HG03064 (cell line): ENCODE results near the gene SCIN.
"Not testable (repeated sequence)": the region's sequence is repeated elsewhere in the genome, so short reads cannot be mapped to it uniquely, and the experiment has no call there.

ENCODE experiments used
- ATAC-seq: cut with Tn5 transposase; IDR thresholded peaks from one replicate; pipeline ENCODE4 v1.9.1; 2021; ENCODE audit warnings: low read depth; ENCODE audit not compliant: unreplicated experiment

Gene SCIN

GRCh38 chr7:12645212-12645611 lies 74.7 kb downstream of the SCIN start:
- not testable (repeated sequence) for ATAC-seq

- ATAC-seq: no peak
These were observed 75.6 kb downstream of the SCIN start for GRCh38 chr7:12646139-12646538.

GRCh38 chr7:12647364-12648219 lies 77.1 kb downstream of the SCIN start:
- no peak for ATAC-seq

- ATAC-seq: no peak
These were observed 78.3 kb downstream of the SCIN start for GRCh38 chr7:12648704-12649261.

GRCh38 chr7:12649348-12649747 lies 78.8 kb downstream of the SCIN start:
- no peak for ATAC-seq

- no peak for ATAC-seq
These were observed 79.6 kb downstream of the SCIN start for GRCh38 chr7:12650080-12650479.

- ATAC-seq: no peak
These were observed 82.6 kb downstream of the SCIN start for GRCh38 chr7:12653110-12653509.

- no peak for ATAC-seq
These were observed 83.0 kb downstream of the SCIN start for GRCh38 chr7:12653518-12653917.

GRCh38 chr7:12655161-12655560 lies 84.6 kb downstream of the SCIN start:
- no peak for ATAC-seq

- not testable (repeated sequence) for ATAC-seq
These were observed 89.9 kb downstream of the SCIN start for GRCh38 chr7:12660423-12660822.

- ATAC-seq: not testable (repeated sequence)
These were observed 90.5 kb downstream of the SCIN start for GRCh38 chr7:12660986-12661385.

GRCh38 chr7:12661581-12661980 lies 91.1 kb downstream of the SCIN start:
- ATAC-seq: no peak

GRCh38 chr7:12670000-12670729 lies 99.6 kb downstream of the SCIN start:
- ATAC-seq: no peak

- no peak for ATAC-seq
These were observed 100.4 kb downstream of the SCIN start for GRCh38 chr7:12670743-12671520.

GRCh38 chr7:12673436-12673835 lies 102.9 kb downstream of the SCIN start:
- not testable (repeated sequence) for ATAC-seq

- ATAC-seq: no peak
These were observed 103.5 kb downstream of the SCIN start for GRCh38 chr7:12674053-12674452.

- no peak for ATAC-seq
These were observed 104.3 kb downstream of the SCIN start for GRCh38 chr7:12674861-12675260.

GRCh38 chr7:12683678-12684585 lies 113.4 kb downstream of the SCIN start:
- ATAC-seq: no peak

GRCh38 chr7:12684733-12685132 lies 114.2 kb downstream of the SCIN start:
- no peak for ATAC-seq

- no peak for ATAC-seq
These were observed 115.0 kb downstream of the SCIN start for GRCh38 chr7:12685550-12685949.
